Placental epithelial cell (primary cell): Measurements from ENCODE around the gene TRIM61. TPM values are rescaled to one million over a fixed set of nuclear protein-coding genes. Genes with fewer than 3 reads are reported as not detected.

Source experiments
- small RNA-seq: library from RNA; depleted of rRNA; stranded (forward); fragments of <200 nt; gene quantifications from one replicate; pipeline ENCODE3, GENCODE V24; 2012
- total RNA-seq: library from RNA; depleted of rRNA; stranded (reverse); fragments of >200 nt; gene quantifications from 2 replicates; pipeline ENCODE4 v1.2.3, GENCODE V29; 2012

The TRIM61 gene
- total RNA-seq: 5.9 and 8.1 TPM in 2 replicates

GRCh38 chr4:164977243-164978164 lies at the start of gene TRIM61:
Gene TRIM61, minus strand, starts transcription at chr4:164977657. Its CDS starts 7,655 bp downstream, at chr4:164970002.

Small RNA genes lying within 50 kb of the gene (small RNA-seq; reads per million reads assigned to genes)
- gene AC106872.12: not detected

Other genes starting within 250 kb of the TRIM61 start
- not detected in 2 replicates for gene SMIM31, start 223.5 kb downstream of the TRIM61 start, total RNA-seq
- not detected in 2 replicates for gene APELA, start 100.5 kb downstream of the TRIM61 start, total RNA-seq
- not detected in 2 replicates for gene TRIM60, start 54.3 kb upstream of the TRIM61 start, total RNA-seq
- not detected in 2 replicates for gene TRIM75, start 76.2 kb upstream of the TRIM61 start, total RNA-seq
- gene TMEM192, start 135.2 kb upstream of the TRIM61 start, total RNA-seq: 3.9 and 15.0 TPM in 2 replicates
- gene KLHL2, start 229.9 kb upstream of the TRIM61 start, total RNA-seq: 14.5 and 15.3 TPM in 2 replicates